GM19395 (cell line): ENCODE data around the gene SLC50A1.

Source experiments
- ATAC-seq: cut with Tn5 transposase; IDR thresholded peaks from one replicate; pipeline ENCODE4 v1.9.1; 2021; ENCODE audit warnings: mild to moderate bottlenecking, moderate library complexity; ENCODE audit not compliant: unreplicated experiment

Gene SLC50A1

GRCh38 chr1:155182052-155182550 is 46.4 kb downstream of the SLC50A1 start:
- ATAC-seq: no peak

GRCh38 chr1:155183775-155184221 is 48.1 kb downstream of the SLC50A1 start:
- no peak for ATAC-seq

GRCh38 chr1:155184351-155184811 is 48.7 kb downstream of the SLC50A1 start:
- no peak for ATAC-seq

- no peak for ATAC-seq
These were observed 49.5 kb downstream of the SLC50A1 start for GRCh38 chr1:155184835-155185782.

GRCh38 chr1:155185783-155186066 is 50.1 kb downstream of the SLC50A1 start:
- no peak for ATAC-seq

GRCh38 chr1:155186067-155186793 is 50.6 kb downstream of the SLC50A1 start:
- no peak for ATAC-seq

GRCh38 chr1:155186794-155187455 is 51.3 kb downstream of the SLC50A1 start:
- ATAC-seq: no peak

- ATAC-seq: no peak
These were observed 51.8 kb downstream of the SLC50A1 start for GRCh38 chr1:155187456-155187891.

GRCh38 chr1:155188268-155188667 is 52.6 kb downstream of the SLC50A1 start:
- ATAC-seq: no peak
